Choroid plexus epithelial cell (primary cell): ENCODE data around the gene MYMX.

Experiments used
- DNase-seq: peaks from one replicate; pipeline ENCODE4 v3.0.0-alpha.2; 2010; ENCODE audit warnings: low read depth
- H3K4me3 ChIP-seq: 2 replicates; pipeline ENCODE4 v1.5.1; 2011; ENCODE audit warnings: low read depth, mild to moderate bottlenecking, control low read depth, low read length, moderate library complexity
- TF ChIP-seq, protein P1 (sequence below): conservative IDR thresholded peaks from 2 replicates; pipeline ENCODE4 v1.5.1; 2011; ENCODE audit warnings: low read depth, mild to moderate bottlenecking, control low read depth, inconsistent platforms, low read length, moderate library complexity

MYMX gene

DNA sequence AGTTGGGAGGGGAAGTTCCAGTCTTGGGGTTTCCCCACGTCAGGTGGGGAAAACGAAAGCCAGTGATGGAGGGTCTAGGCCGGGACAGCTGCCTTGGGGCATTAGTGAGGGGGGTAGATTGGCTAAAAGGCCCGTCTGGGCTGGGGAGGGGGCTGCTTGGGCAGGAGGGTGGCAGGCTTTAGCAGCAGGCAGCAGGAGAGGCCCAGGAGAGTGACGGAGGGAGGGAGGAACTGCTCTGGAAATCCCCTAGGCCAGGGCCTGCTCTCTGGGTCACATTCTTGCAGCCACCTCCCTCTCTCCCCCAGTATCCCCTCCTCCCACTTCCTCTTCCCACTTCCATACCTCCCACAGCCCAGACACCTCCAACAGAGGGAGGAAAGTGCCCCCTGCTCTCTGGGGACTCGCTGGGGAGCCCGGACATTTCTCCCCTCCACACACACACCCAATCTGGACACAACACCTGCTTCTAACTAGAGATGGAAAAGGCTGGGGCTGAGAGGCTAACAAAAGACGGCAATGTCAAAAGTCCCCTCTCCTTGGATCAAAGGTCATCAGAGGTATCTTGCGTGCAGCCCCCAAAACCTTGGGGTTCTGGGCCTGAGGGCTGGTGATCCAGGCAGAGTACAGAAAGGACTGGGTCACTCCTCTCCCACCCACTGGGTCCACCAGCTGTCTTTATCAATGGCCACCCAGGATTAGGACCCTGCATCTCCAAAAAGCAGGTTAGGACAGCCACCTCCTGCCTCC is 46.8 kb downstream of the MYMX start:
- TF ChIP-seq, protein P1, sequence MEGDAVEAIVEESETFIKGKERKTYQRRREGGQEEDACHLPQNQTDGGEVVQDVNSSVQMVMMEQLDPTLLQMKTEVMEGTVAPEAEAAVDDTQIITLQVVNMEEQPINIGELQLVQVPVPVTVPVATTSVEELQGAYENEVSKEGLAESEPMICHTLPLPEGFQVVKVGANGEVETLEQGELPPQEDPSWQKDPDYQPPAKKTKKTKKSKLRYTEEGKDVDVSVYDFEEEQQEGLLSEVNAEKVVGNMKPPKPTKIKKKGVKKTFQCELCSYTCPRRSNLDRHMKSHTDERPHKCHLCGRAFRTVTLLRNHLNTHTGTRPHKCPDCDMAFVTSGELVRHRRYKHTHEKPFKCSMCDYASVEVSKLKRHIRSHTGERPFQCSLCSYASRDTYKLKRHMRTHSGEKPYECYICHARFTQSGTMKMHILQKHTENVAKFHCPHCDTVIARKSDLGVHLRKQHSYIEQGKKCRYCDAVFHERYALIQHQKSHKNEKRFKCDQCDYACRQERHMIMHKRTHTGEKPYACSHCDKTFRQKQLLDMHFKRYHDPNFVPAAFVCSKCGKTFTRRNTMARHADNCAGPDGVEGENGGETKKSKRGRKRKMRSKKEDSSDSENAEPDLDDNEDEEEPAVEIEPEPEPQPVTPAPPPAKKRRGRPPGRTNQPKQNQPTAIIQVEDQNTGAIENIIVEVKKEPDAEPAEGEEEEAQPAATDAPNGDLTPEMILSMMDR: no peak
- H3K4me3 ChIP-seq: peak overlapping the region; percentile 75
- peak; percentile 62 for DNase-seq

DNA sequence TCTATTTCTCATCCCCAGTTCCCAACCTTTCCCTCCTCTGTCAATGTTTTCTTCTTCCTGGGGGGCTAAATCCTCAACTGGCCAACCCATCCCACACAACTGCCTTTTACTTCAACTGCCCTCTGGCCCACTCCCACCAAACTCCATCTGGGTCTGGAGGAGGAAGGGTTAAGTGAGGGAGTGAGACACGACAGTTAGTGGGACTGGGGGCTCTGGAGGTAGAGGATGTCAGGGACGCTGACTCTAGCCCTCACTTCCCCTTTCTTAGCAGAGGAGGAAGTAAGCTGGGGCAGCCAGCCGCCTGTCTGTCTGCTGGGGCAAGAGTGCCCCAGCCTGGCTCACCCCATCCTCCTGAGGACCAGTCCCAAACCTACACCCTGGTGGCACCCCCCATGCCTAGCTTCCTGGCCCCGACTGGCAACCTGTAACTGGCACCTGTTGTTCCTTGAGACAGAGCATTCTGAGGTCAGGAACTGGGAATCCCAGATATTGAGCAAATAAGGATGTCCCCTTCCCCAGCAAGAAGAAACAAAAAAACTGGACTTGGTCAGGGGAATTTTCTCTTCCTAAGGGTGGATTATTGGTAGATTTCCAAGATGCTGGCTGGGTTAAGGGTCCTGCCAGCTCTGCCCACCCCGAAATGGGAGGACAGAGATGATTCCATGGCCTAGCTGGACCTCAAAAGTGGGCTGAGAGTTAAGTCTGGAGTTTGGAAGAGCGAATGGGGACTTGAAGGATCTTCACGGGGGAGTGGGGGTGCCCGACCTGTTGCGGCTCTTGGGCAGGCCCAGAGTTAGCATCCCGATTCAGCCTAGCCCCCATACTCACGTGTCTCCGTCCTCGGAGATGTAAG is 47.7 kb downstream of the MYMX start:
- H3K4me3 ChIP-seq: peak overlapping the region; percentile 75
- TF ChIP-seq, protein P1: no peak
- DNase-seq: no peak

DNA sequence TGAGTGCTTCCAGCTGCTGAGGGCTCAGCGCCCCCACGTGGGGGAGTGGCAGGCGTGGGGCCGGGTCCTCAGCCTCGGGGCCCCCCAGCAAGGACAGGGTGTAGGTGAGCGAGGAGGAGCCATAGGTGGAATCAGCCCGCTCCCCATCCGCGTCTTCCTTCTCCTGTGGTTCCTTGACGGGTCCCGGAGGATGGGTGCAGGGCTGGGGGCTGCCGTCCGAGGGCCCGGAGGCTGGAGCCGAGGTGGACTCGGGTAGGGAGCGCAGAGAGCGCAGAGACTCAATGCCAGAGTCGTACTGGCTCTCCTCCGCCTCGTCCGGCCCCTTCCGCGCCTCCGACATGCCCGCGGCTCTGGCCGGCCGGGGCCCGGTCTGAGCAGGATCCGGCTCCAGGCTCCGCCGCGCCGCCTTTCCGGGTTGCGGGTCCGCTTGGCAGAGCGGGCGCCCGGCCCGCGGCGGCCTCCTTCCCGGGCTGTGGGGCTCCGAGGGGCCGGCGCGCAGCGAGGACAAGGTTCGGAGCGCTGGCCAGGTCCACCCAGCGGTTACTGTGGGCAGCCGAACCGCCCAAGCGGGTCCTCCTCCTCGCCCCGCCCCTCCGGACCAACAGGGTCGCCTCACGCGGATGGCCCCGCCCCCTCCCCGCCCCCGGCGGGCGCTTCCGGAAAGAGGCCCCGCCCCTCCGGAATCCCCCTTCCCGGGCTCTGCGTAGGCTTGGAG is 48.4 kb downstream of the MYMX start, which contains the start of gene NFKBIE:
TSS of gene NFKBIE (minus strand) at position 545 of the 715 bp plus-strand sequence. CDS start at position 340, 205 bp downstream.
- H3K4me3 ChIP-seq: peak within 1 kb of the TSS; percentile 75
- TF ChIP-seq, protein P1: peak; percentile 36
- DNase-seq: peak; percentile 93

DNA sequence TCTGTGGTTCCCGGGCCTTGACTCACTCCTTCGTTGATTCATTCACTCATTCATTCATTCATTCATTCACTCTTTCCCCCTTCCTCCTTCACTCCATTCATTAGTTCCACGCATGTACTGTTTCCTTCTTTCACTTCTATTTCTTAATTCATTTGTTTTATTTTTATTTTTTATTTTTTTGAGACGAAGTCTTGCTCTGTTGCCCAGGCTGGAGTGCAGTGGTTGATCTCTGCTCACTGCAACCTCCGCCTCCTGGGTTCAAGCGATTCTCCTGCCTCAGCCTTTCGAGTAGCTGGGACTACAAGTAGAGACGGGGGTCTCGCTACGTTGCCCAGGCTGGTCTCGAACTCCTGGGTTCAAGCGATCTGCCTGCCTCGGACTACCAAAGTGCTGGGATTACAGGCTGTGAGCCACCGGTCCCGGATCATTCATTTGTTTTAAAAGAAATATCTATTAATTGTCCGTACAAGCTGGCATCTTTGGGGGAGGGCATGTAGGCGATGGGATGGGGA is 49.1 kb downstream of the MYMX start:
- DNase-seq: no peak
- H3K4me3 ChIP-seq: no peak overlapping the region
- TF ChIP-seq, protein P1: no peak

DNA sequence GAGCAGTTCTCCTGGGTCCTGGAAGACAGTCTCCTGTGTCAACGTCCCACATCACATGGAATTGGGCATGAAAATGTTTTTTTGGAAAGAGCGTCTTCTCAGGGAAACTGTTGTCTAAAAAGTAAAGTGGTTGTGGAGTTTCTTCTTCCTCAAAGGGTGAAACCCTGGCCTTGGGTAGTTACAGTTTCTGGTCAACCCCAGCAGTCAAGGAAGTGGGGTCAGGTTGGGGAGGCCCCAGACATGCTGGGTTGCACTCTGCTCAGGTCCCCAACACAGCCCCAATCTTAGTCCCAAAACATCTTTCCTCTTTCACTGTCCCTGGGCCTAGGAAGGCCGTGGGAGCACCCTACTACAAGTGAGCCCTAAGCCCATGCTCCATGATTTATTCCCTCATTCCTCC is 49.6 kb downstream of the MYMX start:
- TF ChIP-seq, protein P1: no peak
- H3K4me3 ChIP-seq: no peak overlapping the region
- DNase-seq: no peak

DNA sequence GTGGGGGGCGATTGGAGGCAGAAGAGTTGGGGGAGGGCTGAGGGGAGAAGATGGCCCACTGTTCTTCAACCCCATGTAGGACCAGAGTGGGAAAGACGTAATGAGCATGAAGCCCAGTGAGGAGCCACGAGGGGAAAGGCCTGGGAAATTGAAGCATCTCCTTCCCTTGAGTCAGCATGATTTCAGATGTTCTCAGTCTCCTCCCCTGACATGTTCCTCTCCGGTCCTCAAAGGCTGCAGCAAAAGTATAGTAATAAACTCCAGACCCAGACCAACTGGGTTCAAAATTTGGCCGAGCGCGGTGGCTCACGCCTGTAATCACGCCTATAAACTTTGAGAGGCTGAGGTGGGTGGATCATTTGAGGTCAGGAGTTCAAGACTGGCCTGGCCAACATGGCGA is 50.5 kb downstream of the MYMX start:
- TF ChIP-seq, protein P1: no peak
- no peak for DNase-seq
- no peak overlapping the region for H3K4me3 ChIP-seq
